OCI-M2 (cell line): ENCODE results near the gene CANT1.
"Not testable (repeated sequence)": the region's sequence is repeated elsewhere in the genome, so short reads cannot be mapped to it uniquely, and the experiment has no call there.

ENCODE experiments used
- DNase-seq: peaks from one replicate; lab custom pipeline; 2025; ENCODE audit not compliant: unreplicated experiment; lab: John Stamatoyannopoulos, UW

The CANT1 gene

GRCh38 chr17:79043931-79044320 lies 34.4 kb upstream of the CANT1 start:
- no peak for DNase-seq

GRCh38 chr17:79043191-79043930 lies 33.8 kb upstream of the CANT1 start:
- no peak for DNase-seq

GRCh38 chr17:79042421-79043190 lies 33.0 kb upstream of the CANT1 start:
- DNase-seq, result no peak

- no peak for DNase-seq
These were observed 32.3 kb upstream of the CANT1 start for GRCh38 chr17:79041723-79042420.

GRCh38 chr17:79041041-79041570 lies 31.5 kb upstream of the CANT1 start:
- DNase-seq, result no peak

- DNase-seq, result no peak
These were observed 30.3 kb upstream of the CANT1 start for GRCh38 chr17:79039886-79040285.

GRCh38 chr17:79039171-79039570 lies 29.6 kb upstream of the CANT1 start:
- no peak for DNase-seq

GRCh38 chr17:79038545-79039135 lies 29.1 kb upstream of the CANT1 start:
- DNase-seq, result no peak

GRCh38 chr17:79036596-79036995 lies 27.0 kb upstream of the CANT1 start:
- DNase-seq, result no peak

- no peak for DNase-seq
These were observed 26.6 kb upstream of the CANT1 start for GRCh38 chr17:79036181-79036580.

- DNase-seq, result no peak
These were observed 26.1 kb upstream of the CANT1 start for GRCh38 chr17:79035686-79036085.

GRCh38 chr17:79034931-79035485 lies 25.4 kb upstream of the CANT1 start:
- DNase-seq, result no peak

- DNase-seq, result no peak
These were observed 24.4 kb upstream of the CANT1 start for GRCh38 chr17:79033741-79034501.

- no peak for DNase-seq
These were observed 23.6 kb upstream of the CANT1 start for GRCh38 chr17:79033046-79033616.

GRCh38 chr17:79031996-79032875 lies 22.7 kb upstream of the CANT1 start:
- DNase-seq, result no peak

- DNase-seq, result not testable (repeated sequence)
These were observed 21.1 kb upstream of the CANT1 start for GRCh38 chr17:79030636-79031035.

- DNase-seq, result no peak
These were observed 19.9 kb upstream of the CANT1 start for GRCh38 chr17:79029327-79030009.
